ENCODE measurements around the gene DIS3.
"Not testable (repeated sequence)": the region's sequence is repeated elsewhere in the genome, so short reads cannot be mapped to it uniquely, and the experiment has no call there.

Gene DIS3

GRCh38 chr13:72740015-72740414, 41.7 kb downstream of the DIS3 start:
- TF ChIP-seq CTCF (IDR thresholded peaks at IDR 0.05; ENCODE audit: low read depth, low read length, missing control alignments): no peak
- no peak for DNase-seq (ENCODE audit: low read depth)
- H3K4me3 ChIP-seq (ENCODE audit: low read depth, low read length): no peak overlapping the region

- no peak for DNase-seq (ENCODE audit: low read depth)
- no peak for TF ChIP-seq CTCF (IDR thresholded peaks at IDR 0.05; ENCODE audit: low read depth, low read length, missing control alignments)
- H3K4me3 ChIP-seq (ENCODE audit: low read depth, low read length): no peak overlapping the region
Observed at GRCh38 chr13:72737033-72737432, 44.7 kb downstream of the DIS3 start.

- DNase-seq (ENCODE audit: low read depth): no peak
- no peak for TF ChIP-seq CTCF (IDR thresholded peaks at IDR 0.05; ENCODE audit: low read depth, low read length, missing control alignments)
Observed at GRCh38 chr13:72728290-72728605, 53.5 kb downstream of the DIS3 start.

GRCh38 chr13:72727417-72728289, 54.0 kb downstream of the DIS3 start, which contains the start of the genes BORA and MZT1:
TSS of gene BORA (plus strand) at chr13:72727923. CDS start at chr13:72728941, 1,018 bp downstream.
TSS of gene MZT1 (minus strand) at chr13:72727629. CDS start at chr13:72727602, 27 bp downstream.
- peak within 1 kb of the TSS; percentile 93 for H3K4me3 ChIP-seq (ENCODE audit: low read depth, low read length)
- TF ChIP-seq CTCF (IDR thresholded peaks at IDR 0.05; ENCODE audit: low read depth, low read length, missing control alignments): no peak
- DNase-seq (ENCODE audit: low read depth): peak; percentile 95

More at GRCh38 chr13:72728290-72728605, 53.5 kb downstream of the DIS3 start:
- H3K4me3 ChIP-seq (ENCODE audit: low read depth, low read length): peak overlapping the region; percentile 93

GRCh38 chr13:72726726-72727416, 54.8 kb downstream of the DIS3 start:
- no peak for DNase-seq (ENCODE audit: low read depth)
- H3K4me3 ChIP-seq (ENCODE audit: low read depth, low read length): peak overlapping the region; percentile 93
- no peak for TF ChIP-seq CTCF (IDR thresholded peaks at IDR 0.05; ENCODE audit: low read depth, low read length, missing control alignments)

- peak overlapping the region; percentile 93 for H3K4me3 ChIP-seq (ENCODE audit: low read depth, low read length)
- not testable (repeated sequence) for DNase-seq (ENCODE audit: low read depth)
Observed at GRCh38 chr13:72726185-72726584, 55.5 kb downstream of the DIS3 start.

GRCh38 chr13:72716776-72717175, 64.9 kb downstream of the DIS3 start:
- no peak for DNase-seq (ENCODE audit: low read depth)
- no peak overlapping the region for H3K4me3 ChIP-seq (ENCODE audit: low read depth, low read length)
- TF ChIP-seq CTCF (IDR thresholded peaks at IDR 0.05; ENCODE audit: low read depth, low read length, missing control alignments): no peak
